Tibial artery (tissue), 4 donors: ENCODE measurements around the gene CDNF.

Experiments used
- DNase-seq, 2 donors: peaks; one replicate each; pipeline ENCODE4 v3.0.0-alpha.2; 2019
- H3K27ac ChIP-seq, 2 donors: fragments of 200-600 bp; sonication (generic) in 1 of 2; 1 replicate in 1 of 2; 2 replicates in 1 of 2; pipeline ENCODE4 v1.5.1; 2018 to 2019; ENCODE audit warnings: mild to moderate bottlenecking in 1 of 2
- H3K27me3 ChIP-seq, 2 donors: fragments of 200-600 bp; sonication (generic) in 1 of 2; one replicate each; pipeline versions ENCODE4 v1.5.1 to v1.6.0; 2016 to 2019
- H3K36me3 ChIP-seq, 3 donors: fragments of 200-600 bp; sonication (generic) in 2 of 3; one replicate each; pipeline ENCODE4 v1.5.1; 2016 to 2019; ENCODE audit warnings: mild to moderate bottlenecking in 2 of 3
- H3K4me1 ChIP-seq, 4 donors: fragments of 200-600 bp; sonication (generic) in 2 of 4; 1 replicate in 3 of 4; 2 replicates in 1 of 4; pipeline ENCODE4 v1.5.1; 2016 to 2019
- H3K4me3 ChIP-seq, 2 donors: fragments of 200-600 bp; sonication (generic) in 1 of 2; 1 replicate in 1 of 2; 2 replicates in 1 of 2; pipeline ENCODE4 v1.5.1; 2018 to 2019; ENCODE audit warnings: mild to moderate bottlenecking in 2 of 2
- H3K9me3 ChIP-seq, 3 donors: fragments of 200-600 bp; sonication (generic) in 1 of 3; one replicate each; pipeline ENCODE4 v1.5.1; 2016 to 2019
- intact Hi-C: fragments of 100-400 bp; cut with DNase I; formaldehyde crosslinking; loops from one replicate; pipeline ENCODE4 v1.15.0; 2023; ENCODE audit warnings: low total_unique reads
- TF ChIP-seq, protein P1 (sequence below), 2 experiments: fragments of 200-600 bp in 1 of 2; fragments of 450-650 bp in 1 of 2; IDR thresholded peaks; one replicate each; pipeline ENCODE4 v1.5.1; 2017 to 2019; ENCODE audit warnings: antibody characterized with exemption in 2 of 2, mild to moderate bottlenecking in 1 of 2, moderate library complexity in 1 of 2

CDNF gene

GRCh38 chr10:14774797-14775196 is 63.0 kb downstream of the CDNF start, which contains the start of gene FAM107B:
Gene FAM107B (minus strand): TSS chr10:14774897. CDS start chr10:14774663, 234 bp downstream.
- Histone ChIP-seq H3K36me3 (no peaks in the 10 kb centered on the region), H3K9me3 (no peaks in the 10 kb centered on the region), H3K4me3 (no peak within 1 kb of the TSS), H3K27me3 (no peaks in the 10 kb centered on the region), H3K27ac (no peak within 1 kb of the TSS), H3K4me1 (peaks cover 0 to 15% (median 5%) of the 10 kb centered on the region in 4 donors)
- DNase-seq = no peak
- intact Hi-C loops = no loop called here
- TF ChIP-seq, protein P1, sequence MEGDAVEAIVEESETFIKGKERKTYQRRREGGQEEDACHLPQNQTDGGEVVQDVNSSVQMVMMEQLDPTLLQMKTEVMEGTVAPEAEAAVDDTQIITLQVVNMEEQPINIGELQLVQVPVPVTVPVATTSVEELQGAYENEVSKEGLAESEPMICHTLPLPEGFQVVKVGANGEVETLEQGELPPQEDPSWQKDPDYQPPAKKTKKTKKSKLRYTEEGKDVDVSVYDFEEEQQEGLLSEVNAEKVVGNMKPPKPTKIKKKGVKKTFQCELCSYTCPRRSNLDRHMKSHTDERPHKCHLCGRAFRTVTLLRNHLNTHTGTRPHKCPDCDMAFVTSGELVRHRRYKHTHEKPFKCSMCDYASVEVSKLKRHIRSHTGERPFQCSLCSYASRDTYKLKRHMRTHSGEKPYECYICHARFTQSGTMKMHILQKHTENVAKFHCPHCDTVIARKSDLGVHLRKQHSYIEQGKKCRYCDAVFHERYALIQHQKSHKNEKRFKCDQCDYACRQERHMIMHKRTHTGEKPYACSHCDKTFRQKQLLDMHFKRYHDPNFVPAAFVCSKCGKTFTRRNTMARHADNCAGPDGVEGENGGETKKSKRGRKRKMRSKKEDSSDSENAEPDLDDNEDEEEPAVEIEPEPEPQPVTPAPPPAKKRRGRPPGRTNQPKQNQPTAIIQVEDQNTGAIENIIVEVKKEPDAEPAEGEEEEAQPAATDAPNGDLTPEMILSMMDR (IDR thresholded peaks at IDR 0.05) = no peak

- TF ChIP-seq, protein P1 (IDR thresholded peaks at IDR 0.05) = no peak
Observed at GRCh38 chr10:14774214-14774580, 63.6 kb downstream of the CDNF start.

GRCh38 chr10:14773551-14774213 is 64.2 kb downstream of the CDNF start:
- TF ChIP-seq, protein P1 (IDR thresholded peaks at IDR 0.05) = no peak

More at GRCh38 chr10:14774214-14774580, 63.6 kb downstream of the CDNF start:
- peaks cover 0 to 9% (median 2%) of the 10 kb centered on the region in 4 donors for H3K4me1 ChIP-seq
- H3K4me3 ChIP-seq = no peak overlapping the region
- H3K9me3 ChIP-seq = no peaks in the 10 kb centered on the region
- intact Hi-C loops = no loop called here
- H3K27ac ChIP-seq = no peak overlapping the region
- DNase-seq = no peak
- H3K36me3 ChIP-seq = no peaks in the 10 kb centered on the region
- no peaks in the 10 kb centered on the region for H3K27me3 ChIP-seq

GRCh38 chr10:14772399-14772798 is 65.4 kb downstream of the CDNF start:
- H3K27me3 ChIP-seq = no peaks in the 10 kb centered on the region
- no peak overlapping the region for H3K4me3 ChIP-seq
- no peaks in the 10 kb centered on the region for H3K4me1 ChIP-seq
- no peaks in the 10 kb centered on the region for H3K36me3 ChIP-seq
- intact Hi-C loops = no loop called here
- H3K9me3 ChIP-seq = no peaks in the 10 kb centered on the region
- TF ChIP-seq, protein P1 (IDR thresholded peaks at IDR 0.05) = no peak
- no peak overlapping the region for H3K27ac ChIP-seq
- DNase-seq = no peak

More at GRCh38 chr10:14773551-14774213, 64.2 kb downstream of the CDNF start:
- Histone ChIP-seq H3K27me3 (no peaks in the 10 kb centered on the region), H3K9me3 (no peaks in the 10 kb centered on the region), H3K36me3 (no peaks in the 10 kb centered on the region), H3K27ac (no peak overlapping the region), H3K4me1 (peaks cover 0 to 4% (median 0%) of the 10 kb centered on the region in 4 donors), H3K4me3 (no peak overlapping the region)
- DNase-seq = no peak
- intact Hi-C loops = no loop called here

DNA sequence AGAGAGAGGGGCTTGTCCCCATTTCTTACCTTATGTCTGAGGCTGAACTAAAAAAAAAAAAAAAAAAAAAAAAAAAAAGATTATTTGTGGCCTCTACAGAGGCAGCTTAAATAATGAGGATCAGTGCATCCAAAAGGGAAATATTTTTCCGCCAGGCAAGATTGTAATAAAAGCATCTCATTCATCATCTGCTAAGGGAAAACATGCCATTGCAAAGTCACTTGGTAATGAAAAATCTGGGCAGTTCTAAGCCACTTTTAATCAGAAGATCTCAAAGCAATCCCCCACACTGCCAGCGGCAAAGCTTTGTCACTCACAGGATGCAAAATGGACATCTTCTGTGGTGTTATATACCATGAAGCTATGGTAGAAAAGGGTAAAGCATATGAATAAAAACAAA is 66.9 kb downstream of the CDNF start:
- Histone ChIP-seq H3K36me3 (no peaks in the 10 kb centered on the region), H3K4me1 (no peaks in the 10 kb centered on the region), H3K27ac (no peak overlapping the region), H3K9me3 (no peaks in the 10 kb centered on the region), H3K4me3 (no peak overlapping the region), H3K27me3 (no peaks in the 10 kb centered on the region)
- DNase-seq = no peak
- TF ChIP-seq, protein P1 (IDR thresholded peaks at IDR 0.05) = no peak
- intact Hi-C loops = no loop called here
